HUES48 (cell line): Measurements from ENCODE around the gene TMEM158.

Source experiments
- H3K27ac ChIP-seq: one replicate; pipeline ENCODE4 v1.7.0; 2013; ENCODE audit warnings: low read depth, low read length, inconsistent platforms
- H3K27me3 ChIP-seq: 2 replicates; pipeline ENCODE4 v1.6.1; 2013; ENCODE audit warnings: mild to moderate bottlenecking, low read length; ENCODE audit not compliant: control insufficient read depth, insufficient read depth
- H3K36me3 ChIP-seq: 2 replicates; pipeline ENCODE4 v1.6.1; 2013; ENCODE audit warnings: low read length; ENCODE audit not compliant: control insufficient read depth, insufficient read depth
- H3K4me1 ChIP-seq: 2 replicates; pipeline ENCODE4 v1.6.1; 2013; ENCODE audit warnings: mild to moderate bottlenecking, low read length; ENCODE audit not compliant: control insufficient read depth, insufficient read depth
- H3K4me3 ChIP-seq: 2 replicates; pipeline ENCODE4 v1.5.1; 2013; ENCODE audit warnings: mild to moderate bottlenecking, low read depth, low read length
- H3K9ac ChIP-seq: 2 replicates; pipeline ENCODE4 v1.6.1; 2013; ENCODE audit warnings: mild to moderate bottlenecking, low read depth, low read length, moderate library complexity
- H3K9me3 ChIP-seq: 2 replicates; pipeline ENCODE4 v1.6.1; 2013; ENCODE audit warnings: low read length; ENCODE audit not compliant: control insufficient read depth, insufficient read depth

The TMEM158 gene

DNA sequence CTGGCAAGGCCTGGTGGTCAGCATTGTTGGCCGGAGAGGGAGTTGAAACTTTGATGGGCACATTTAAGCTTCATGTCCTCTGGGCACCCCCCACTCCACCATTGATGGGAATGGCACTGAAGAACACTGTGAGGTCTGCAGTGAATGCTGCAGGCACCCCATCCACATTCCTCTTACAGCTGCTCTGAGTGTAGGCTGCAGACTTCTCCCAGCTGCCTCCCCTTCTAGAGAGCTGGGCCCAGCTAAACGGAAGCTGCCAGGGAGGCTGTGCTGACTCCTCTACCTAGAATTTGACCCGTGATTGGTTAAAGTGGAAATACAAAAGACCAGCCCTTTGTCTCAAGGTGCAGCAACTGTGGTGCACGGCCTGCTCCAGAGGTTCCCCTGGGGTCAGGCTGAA is 10.6 kb downstream of the TMEM158 start:
- Histone ChIP-seq H3K9ac (no peak overlapping the region), H3K4me3 (no peak overlapping the region), H3K4me1 (no peaks in the 10 kb centered on the region; the same call in 1 of the 2 replicates), H3K9me3 (no peaks in the 10 kb centered on the region), H3K27me3 (no peaks in the 10 kb centered on the region), H3K27ac (no peak overlapping the region), H3K36me3 (no peaks in the 10 kb centered on the region)

DNA sequence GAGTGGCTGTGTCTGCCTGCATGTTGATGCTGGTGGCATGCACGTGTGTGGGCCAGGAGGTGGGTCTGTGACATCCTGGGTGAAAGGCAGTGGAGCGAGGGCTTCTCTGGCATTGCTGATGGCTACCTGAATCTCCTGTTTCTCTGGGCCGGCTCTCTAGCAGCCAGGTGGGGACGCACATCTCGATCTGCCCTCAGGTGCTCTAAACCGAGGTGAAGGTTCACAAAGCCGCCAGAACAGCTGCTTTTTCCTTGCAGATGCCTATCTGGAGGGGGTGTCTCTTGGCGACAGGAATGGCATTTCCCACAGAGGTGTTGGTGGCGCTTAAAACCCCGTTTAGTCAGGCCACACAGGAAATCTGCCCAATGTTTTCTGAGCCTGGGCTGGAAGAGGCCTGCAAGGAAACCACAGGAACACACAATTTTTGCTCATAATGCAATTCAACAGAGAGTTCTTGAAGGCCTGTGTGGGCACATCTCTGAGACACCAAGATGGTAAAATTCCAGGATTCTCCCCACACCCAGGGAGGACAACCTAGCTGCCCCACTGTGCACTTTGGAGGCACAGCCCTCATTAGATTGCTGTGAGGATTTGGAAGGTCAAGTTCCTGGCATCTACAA is 11.9 kb downstream of the TMEM158 start:
- Histone ChIP-seq H3K9me3 (no peaks in the 10 kb centered on the region), H3K27ac (no peak overlapping the region), H3K36me3 (no peaks in the 10 kb centered on the region), H3K27me3 (no peaks in the 10 kb centered on the region), H3K4me3 (no peak overlapping the region), H3K9ac (no peak overlapping the region), H3K4me1 (no peaks in the 10 kb centered on the region; the same call in 1 of the 2 replicates)

DNA sequence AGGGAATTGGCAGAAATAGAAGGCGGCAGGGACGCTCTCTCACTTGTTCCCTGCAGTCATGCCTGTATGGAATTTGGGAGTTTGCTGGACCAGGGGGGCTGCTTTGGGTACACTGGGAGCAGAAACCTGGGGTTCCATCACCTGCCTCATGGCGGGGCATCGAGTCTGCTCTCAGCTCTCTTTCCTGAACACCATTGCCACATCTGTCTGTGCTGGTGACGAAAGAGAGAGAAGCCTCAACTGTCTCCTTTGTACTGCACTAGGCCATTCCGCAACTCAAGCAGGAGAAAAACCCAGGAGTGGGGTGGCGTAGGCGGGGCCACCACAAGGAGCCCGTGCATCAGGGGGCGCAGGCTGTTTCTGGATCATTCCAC is 14.0 kb downstream of the TMEM158 start:
- H3K9me3 ChIP-seq = no peaks in the 10 kb centered on the region
- no peak overlapping the region for H3K27ac ChIP-seq
- H3K4me1 ChIP-seq = peaks cover 5% of the 10 kb centered on the region
- H3K36me3 ChIP-seq = no peaks in the 10 kb centered on the region
- H3K9ac ChIP-seq = no peak overlapping the region
- no peaks in the 10 kb centered on the region for H3K27me3 ChIP-seq
- H3K4me3 ChIP-seq = no peak overlapping the region

GRCh38 chr3:45211466-45212094 is 14.5 kb downstream of the TMEM158 start:
- no peaks in the 10 kb centered on the region for H3K27me3 ChIP-seq
- no peaks in the 10 kb centered on the region for H3K9me3 ChIP-seq
- peaks cover 6% of the 10 kb centered on the region for H3K4me1 ChIP-seq
- no peaks in the 10 kb centered on the region for H3K36me3 ChIP-seq
- no peak overlapping the region for H3K9ac ChIP-seq
- no peak overlapping the region for H3K27ac ChIP-seq
- no peak overlapping the region for H3K4me3 ChIP-seq

DNA sequence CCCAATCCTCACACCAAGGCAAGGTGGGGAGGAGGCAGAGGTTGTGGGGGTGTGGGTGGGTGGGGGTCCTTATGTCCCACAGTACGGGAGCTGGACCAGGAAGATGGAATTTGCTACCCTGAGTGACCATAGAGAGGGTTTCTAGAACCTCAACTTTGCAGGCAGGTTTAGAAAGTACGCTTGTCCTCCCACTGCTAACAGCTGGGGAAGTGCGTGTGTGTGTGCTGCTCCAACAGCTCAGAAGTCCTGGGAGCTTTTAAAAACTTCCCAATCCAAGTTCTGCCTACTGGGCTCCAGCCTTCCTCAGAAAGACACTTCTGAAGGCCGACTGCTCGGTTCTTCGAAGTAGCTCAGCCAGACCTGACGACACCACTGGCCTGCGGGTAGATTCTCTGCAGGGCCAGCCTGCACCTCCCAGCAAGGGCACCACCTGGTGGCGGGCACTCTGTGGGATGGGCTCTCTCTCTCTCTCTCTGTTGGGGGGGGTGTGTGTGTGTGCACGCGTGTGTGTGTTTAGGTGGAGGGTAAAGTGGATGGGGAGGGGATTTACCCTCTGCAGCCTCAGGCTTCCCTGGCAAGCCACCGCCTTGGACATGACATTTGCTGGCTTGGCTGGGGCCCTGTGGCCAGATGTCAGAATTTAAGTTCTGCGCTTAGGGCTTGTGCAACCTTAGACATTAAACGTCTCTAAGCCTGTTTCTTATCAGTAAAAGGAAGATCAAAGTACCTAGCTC is 15.6 kb downstream of the TMEM158 start:
- H3K9me3 ChIP-seq = no peaks in the 10 kb centered on the region
- no peak overlapping the region for H3K27ac ChIP-seq
- H3K4me3 ChIP-seq = no peak overlapping the region
- no peaks in the 10 kb centered on the region for H3K36me3 ChIP-seq
- H3K4me1 ChIP-seq = peaks cover 6% of the 10 kb centered on the region; the same call in 1 of the 2 replicates
- H3K9ac ChIP-seq = no peak overlapping the region
- no peaks in the 10 kb centered on the region for H3K27me3 ChIP-seq

- Histone ChIP-seq H3K4me3 (no peak overlapping the region), H3K9me3 (no peaks in the 10 kb centered on the region), H3K27ac (no peak overlapping the region), H3K4me1 (peaks cover 6% of the 10 kb centered on the region; the same call in 1 of the 2 replicates), H3K36me3 (no peaks in the 10 kb centered on the region), H3K27me3 (no peaks in the 10 kb centered on the region), H3K9ac (no peak overlapping the region)
Observed at GRCh38 chr3:45209526-45209925, 16.6 kb downstream of the TMEM158 start.

GRCh38 chr3:45208586-45208985 is 17.5 kb downstream of the TMEM158 start:
- no peaks in the 10 kb centered on the region for H3K9me3 ChIP-seq
- H3K9ac ChIP-seq = no peak overlapping the region
- no peak overlapping the region for H3K4me3 ChIP-seq
- no peaks in the 10 kb centered on the region for H3K27me3 ChIP-seq
- H3K27ac ChIP-seq = no peak overlapping the region
- H3K36me3 ChIP-seq = no peaks in the 10 kb centered on the region
- H3K4me1 ChIP-seq = peaks cover 6% of the 10 kb centered on the region; the same call in 1 of the 2 replicates

GRCh38 chr3:45207446-45207845 is 18.6 kb downstream of the TMEM158 start:
- Histone ChIP-seq H3K27ac (no peak overlapping the region), H3K4me3 (no peak overlapping the region), H3K9me3 (no peaks in the 10 kb centered on the region), H3K36me3 (no peaks in the 10 kb centered on the region), H3K27me3 (no peaks in the 10 kb centered on the region), H3K4me1 (peaks cover 6% of the 10 kb centered on the region; the same call in 1 of the 2 replicates), H3K9ac (no peak overlapping the region)

GRCh38 chr3:45205126-45205525 is 21.0 kb downstream of the TMEM158 start:
- Histone ChIP-seq H3K4me1 (peaks cover 8% of the 10 kb centered on the region; the same call in 1 of the 2 replicates), H3K36me3 (no peaks in the 10 kb centered on the region), H3K9me3 (no peaks in the 10 kb centered on the region), H3K4me3 (no peak overlapping the region), H3K27me3 (no peaks in the 10 kb centered on the region), H3K9ac (no peak overlapping the region), H3K27ac (no peak overlapping the region)

DNA sequence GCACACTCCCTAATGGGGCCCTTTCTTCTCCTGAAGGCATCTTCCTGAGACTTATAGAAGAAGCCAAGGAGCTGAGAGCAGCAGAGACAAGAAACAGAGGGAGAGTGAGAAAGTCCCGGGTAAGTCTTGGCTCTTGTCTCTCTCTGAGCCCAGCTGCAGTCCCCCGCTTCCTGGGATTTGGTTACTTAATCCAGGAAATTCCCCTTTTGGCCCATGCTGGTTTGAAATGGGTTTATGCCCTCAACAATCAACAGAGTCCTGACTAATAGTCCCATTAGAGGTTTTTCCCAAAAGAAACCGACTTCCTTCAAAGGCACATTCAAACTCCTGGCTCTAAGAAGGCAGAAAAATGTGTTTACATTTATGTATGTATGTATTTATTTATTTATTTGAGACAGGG is 22.0 kb downstream of the TMEM158 start:
- no peak overlapping the region for H3K4me3 ChIP-seq
- peaks cover 14% of the 10 kb centered on the region for H3K4me1 ChIP-seq
- H3K9ac ChIP-seq = no peak overlapping the region
- no peaks in the 10 kb centered on the region for H3K36me3 ChIP-seq
- H3K27ac ChIP-seq = no peak overlapping the region
- H3K9me3 ChIP-seq = no peaks in the 10 kb centered on the region
- no peaks in the 10 kb centered on the region for H3K27me3 ChIP-seq
